Measurements from ENCODE around the gene CLEC7A. TPM values are rescaled to one million over a fixed set of nuclear protein-coding genes. Genes with fewer than 3 reads are reported as not detected.

The CLEC7A gene
- total and polyA plus RNA-seq, 2 experiments from 2014 or later = 1.1 to 2.3 TPM

- H3K9me3 ChIP-seq (ENCODE audit: low read depth) = no peaks in the 10 kb centered on the region
- TF ChIP-seq EZH2 (IDR thresholded peaks at IDR 0.05; ENCODE audit: borderline replicate concordance) = no peak
- no peak for TF ChIP-seq CTCF (IDR thresholded peaks at IDR 0.05; ENCODE audit: poor library complexity)
- TF ChIP-seq EZH2phosphoT487 (IDR thresholded peaks at IDR 0.05; ENCODE audit: low read depth, severe bottlenecking, unreplicated experiment) = no peak
- H3K4me3 ChIP-seq = no peak overlapping the region
- no peaks in the 10 kb centered on the region for H3K27me3 ChIP-seq
- DNase-seq (ENCODE audit: low spot score) = no peak
- H4K20me1 ChIP-seq (ENCODE audit: insufficient read depth, poor library complexity, severe bottlenecking) = no peaks in the 10 kb centered on the region
- no peaks in the 10 kb centered on the region for H3K79me2 ChIP-seq
- no peak overlapping the region for H3K27ac ChIP-seq
- H3K9me2 ChIP-seq (replicated peaks; ENCODE audit: insufficient read depth) = no peaks in the 10 kb centered on the region
- H2AFZ ChIP-seq = no peak overlapping the region
- no peaks in the 10 kb centered on the region for H3K36me3 ChIP-seq (replicated peaks; ENCODE audit: insufficient read depth, low read depth)
- H3K4me2 ChIP-seq = no peak overlapping the region
- 83% methylated on average over 5 of the region's 5 CpGs for WGBS (ENCODE audit: low lambda C conversion rate, missing lambda C conversion rate)
- peaks cover 5% of the 10 kb centered on the region for H3K4me1 ChIP-seq (ENCODE audit: insufficient read depth)
Measured at GRCh38 chr12:10170216-10170615, 40.2 kb upstream of the CLEC7A start.

GRCh38 chr12:10169104-10169503 is 39.1 kb upstream of the CLEC7A start:
- Histone ChIP-seq H3K4me2 (peak overlapping the region; percentile 34), H3K9me2 (replicated peaks; ENCODE audit: insufficient read depth) (no peaks in the 10 kb centered on the region), H4K20me1 (ENCODE audit: insufficient read depth, poor library complexity, severe bottlenecking) (no peaks in the 10 kb centered on the region), H3K4me1 (ENCODE audit: insufficient read depth) (peaks cover 5% of the 10 kb centered on the region), H3K9me3 (ENCODE audit: low read depth) (no peaks in the 10 kb centered on the region), H3K4me3 (no peak overlapping the region), H3K36me3 (replicated peaks; ENCODE audit: insufficient read depth, low read depth) (no peaks in the 10 kb centered on the region), H3K27me3 (no peaks in the 10 kb centered on the region), H3K79me2 (no peaks in the 10 kb centered on the region), H3K27ac (peak overlapping the region; percentile 41), H2AFZ (no peak overlapping the region)
- DNase-seq (ENCODE audit: low spot score) = no peak
- WGBS (ENCODE audit: low lambda C conversion rate, missing lambda C conversion rate) = 58% methylated on average over 3 of the region's 3 CpGs
- TF ChIP-seq EZH2phosphoT487 (IDR thresholded peaks at IDR 0.05; ENCODE audit: low read depth, severe bottlenecking, unreplicated experiment) (no peak), EZH2 (IDR thresholded peaks at IDR 0.05; ENCODE audit: borderline replicate concordance) (no peak), CTCF (IDR thresholded peaks at IDR 0.05; ENCODE audit: poor library complexity) (no peak)

GRCh38 chr12:10167599-10167998 is 37.6 kb upstream of the CLEC7A start:
- Histone ChIP-seq H4K20me1 (ENCODE audit: insufficient read depth, poor library complexity, severe bottlenecking) (no peaks in the 10 kb centered on the region), H3K36me3 (replicated peaks; ENCODE audit: insufficient read depth, low read depth) (no peaks in the 10 kb centered on the region), H3K4me2 (no peak overlapping the region), H3K4me1 (ENCODE audit: insufficient read depth) (peaks cover 5% of the 10 kb centered on the region), H2AFZ (no peak overlapping the region), H3K27me3 (no peaks in the 10 kb centered on the region), H3K79me2 (no peaks in the 10 kb centered on the region), H3K9me3 (ENCODE audit: low read depth) (no peaks in the 10 kb centered on the region), H3K27ac (no peak overlapping the region), H3K9me2 (replicated peaks; ENCODE audit: insufficient read depth) (no peaks in the 10 kb centered on the region), H3K4me3 (no peak overlapping the region)
- TF ChIP-seq EZH2phosphoT487 (IDR thresholded peaks at IDR 0.05; ENCODE audit: low read depth, severe bottlenecking, unreplicated experiment) (no peak), EZH2 (IDR thresholded peaks at IDR 0.05; ENCODE audit: borderline replicate concordance) (no peak), CTCF (IDR thresholded peaks at IDR 0.05; ENCODE audit: poor library complexity) (no peak)
- no peak for DNase-seq (ENCODE audit: low spot score)
- WGBS (ENCODE audit: low lambda C conversion rate, missing lambda C conversion rate) = 44% methylated on average over 5 of the region's 5 CpGs

- Histone ChIP-seq H3K9me2 (replicated peaks; ENCODE audit: insufficient read depth) (no peaks in the 10 kb centered on the region), H3K79me2 (no peaks in the 10 kb centered on the region), H3K4me3 (no peak overlapping the region), H3K27ac (no peak overlapping the region), H3K4me2 (no peak overlapping the region), H3K4me1 (ENCODE audit: insufficient read depth) (peaks cover 5% of the 10 kb centered on the region), H3K36me3 (replicated peaks; ENCODE audit: insufficient read depth, low read depth) (no peaks in the 10 kb centered on the region), H4K20me1 (ENCODE audit: insufficient read depth, poor library complexity, severe bottlenecking) (no peaks in the 10 kb centered on the region), H3K9me3 (ENCODE audit: low read depth) (no peaks in the 10 kb centered on the region), H2AFZ (no peak overlapping the region), H3K27me3 (no peaks in the 10 kb centered on the region)
- TF ChIP-seq EZH2phosphoT487 (IDR thresholded peaks at IDR 0.05; ENCODE audit: low read depth, severe bottlenecking, unreplicated experiment) = no peak
- no peak for TF ChIP-seq EZH2 (IDR thresholded peaks at IDR 0.05; ENCODE audit: borderline replicate concordance)
- no peak for TF ChIP-seq CTCF (IDR thresholded peaks at IDR 0.05; ENCODE audit: poor library complexity)
- WGBS (ENCODE audit: low lambda C conversion rate, missing lambda C conversion rate) = 37% methylated on average over 1 of the region's 1 CpG
- DNase-seq (ENCODE audit: low spot score) = no peak
Measured at GRCh38 chr12:10165421-10165820, 35.4 kb upstream of the CLEC7A start.

All from hepatocyte (in vitro differentiated cells).